ENCODE results near the gene KCNQ5.

KCNQ5 gene

GRCh38 chr6:72683797-72684196, 61.9 kb downstream of the KCNQ5 start:
- DNase-seq, result no peak

- no peak for DNase-seq
Measured at GRCh38 chr6:72689107-72689954, 67.5 kb downstream of the KCNQ5 start.

GRCh38 chr6:72691249-72691648, 69.4 kb downstream of the KCNQ5 start:
- no peak for DNase-seq

- no peak for DNase-seq
Measured at GRCh38 chr6:72696055-72696454, 74.2 kb downstream of the KCNQ5 start.

- no peak for DNase-seq
Measured at GRCh38 chr6:72699159-72699558, 77.3 kb downstream of the KCNQ5 start.

GRCh38 chr6:72702421-72702820, 80.6 kb downstream of the KCNQ5 start:
- no peak for DNase-seq

GRCh38 chr6:72703093-72703492, 81.2 kb downstream of the KCNQ5 start:
- no peak for DNase-seq

- DNase-seq, result no peak
Measured at GRCh38 chr6:72704979-72705378, 83.1 kb downstream of the KCNQ5 start.

GRCh38 chr6:72709431-72709830, 87.6 kb downstream of the KCNQ5 start:
- DNase-seq, result no peak

- no peak for DNase-seq
Measured at GRCh38 chr6:72711731-72712130, 89.9 kb downstream of the KCNQ5 start.

- no peak for DNase-seq
Measured at GRCh38 chr6:72712910-72713309, 91.0 kb downstream of the KCNQ5 start.

GRCh38 chr6:72715119-72715518, 93.3 kb downstream of the KCNQ5 start:
- DNase-seq, result no peak

GRCh38 chr6:72716916-72717315, 95.1 kb downstream of the KCNQ5 start:
- no peak for DNase-seq

GRCh38 chr6:72720464-72720863, 98.6 kb downstream of the KCNQ5 start:
- DNase-seq, result no peak

GRCh38 chr6:72721346-72721745, 99.5 kb downstream of the KCNQ5 start:
- DNase-seq, result no peak

GRCh38 chr6:72724545-72724944, 102.7 kb downstream of the KCNQ5 start:
- DNase-seq, result no peak

GRCh38 chr6:72728706-72729343, 107.0 kb downstream of the KCNQ5 start:
- no peak for DNase-seq

GRCh38 chr6:72733045-72733444, 111.2 kb downstream of the KCNQ5 start:
- no peak for DNase-seq

GRCh38 chr6:72738091-72738490, 116.2 kb downstream of the KCNQ5 start:
- DNase-seq, result no peak

- no peak for DNase-seq
Measured at GRCh38 chr6:72739368-72739779, 117.5 kb downstream of the KCNQ5 start.

- no peak for DNase-seq
Measured at GRCh38 chr6:72740135-72740534, 118.3 kb downstream of the KCNQ5 start.

GRCh38 chr6:72741083-72741482, 119.2 kb downstream of the KCNQ5 start:
- no peak for DNase-seq

GRCh38 chr6:72742001-72742673, 120.3 kb downstream of the KCNQ5 start:
- no peak for DNase-seq

GRCh38 chr6:72746276-72746675, 124.4 kb downstream of the KCNQ5 start:
- no peak for DNase-seq

All from T-helper 9 cell (primary cell).